H1 (cell line): ENCODE data around the gene HDHD5. TPM values are rescaled to one million over a fixed set of nuclear protein-coding genes. Genes with fewer than 3 reads are reported as not detected.
A peak's percentile ranks its signal among the peaks of the same experiment; 100 is the strongest.

Experiments used
- CTCF ChIA-PET: fragments of 300-600 bp; sonication (Branson Sonifier 250); formaldehyde crosslinking; loops from one replicate; lab custom pipeline; 2021; ENCODE audit not compliant: partially characterized antibody; lab: Charles Lee
- POLR2A ChIA-PET: fragments of 300-600 bp; sonication (Branson Sonifier 250); formaldehyde crosslinking; loops from one replicate; lab custom pipeline; 2021; ENCODE audit warnings: inconsistent platforms; ENCODE audit not compliant: partially characterized antibody; lab: Charles Lee
- DNase-seq, 2 experiments: peaks; one replicate each; pipeline versions ENCODE4 v3.0.0 to v3.0.0-alpha.2; 2010 to 2022; ENCODE audit warnings: low spot score in 2 of 2, low read depth in 1 of 2, mixed read lengths in 1 of 2
- FAIRE-seq: peaks from 2 replicates; lab custom pipeline; 2011; peaks lifted over from hg19 to GRCh38; lab: Jason Lieb, UNC
- H2AFZ ChIP-seq: 2 replicates; pipeline ENCODE4 v1.8.1; 2012; ENCODE audit warnings: low read length, inconsistent platforms
- H2AK5ac ChIP-seq: 2 replicates; pipeline ENCODE4 v1.6.1; 2013; ENCODE audit warnings: low read depth, low read length
- H2BK120ac ChIP-seq: replicated peaks from 2 replicates; pipeline ENCODE3; 2013; ENCODE audit warnings: low read depth, low read length, inconsistent platforms
- H2BK12ac ChIP-seq: 2 replicates; pipeline ENCODE4 v1.6.1; 2013; ENCODE audit warnings: low read depth, low read length
- H2BK15ac ChIP-seq: 2 replicates; pipeline ENCODE4 v1.6.1; 2013; ENCODE audit warnings: low read length
- H2BK20ac ChIP-seq: 2 replicates; pipeline ENCODE4 v1.6.1; 2013; ENCODE audit warnings: low read length
- H2BK5ac ChIP-seq: 2 replicates; pipeline ENCODE4 v1.6.1; 2013; ENCODE audit warnings: low read depth, low read length
- H3K14ac ChIP-seq: 2 replicates; pipeline ENCODE4 v1.6.1; 2013; ENCODE audit warnings: inconsistent platforms; ENCODE audit not compliant: insufficient read length
- H3K18ac ChIP-seq: 2 replicates; pipeline ENCODE4 v1.6.1; 2013; ENCODE audit warnings: low read length; ENCODE audit errors: extremely low read depth
- H3K23ac ChIP-seq: 2 replicates; pipeline ENCODE4 v1.6.1; 2013; ENCODE audit warnings: inconsistent platforms; ENCODE audit not compliant: insufficient read length
- H3K23me2 ChIP-seq: 2 replicates; pipeline ENCODE4 v1.6.1; 2013; ENCODE audit warnings: low read depth, low read length
- H3K27ac ChIP-seq: 2 replicates; pipeline ENCODE4 v1.6.1; 2011; ENCODE audit warnings: low read depth, low read length, inconsistent platforms
- H3K27me3 ChIP-seq, 4 experiments: replicated peaks in 1 of 4; 1 replicate in 1 of 4; 2 replicates in 3 of 4; pipeline versions ENCODE4 v1.6.1 to v1.8.1; 2011 to 2013; ENCODE audit warnings: low read length in 3 of 4, mild to moderate bottlenecking in 3 of 4, inconsistent platforms in 2 of 4, mixed read lengths in 2 of 4, moderate library complexity in 1 of 4; ENCODE audit not compliant: control insufficient read depth in 3 of 4, insufficient read depth in 3 of 4; ENCODE audit errors: extremely low read depth in 1 of 4
- H3K36me3 ChIP-seq, 4 experiments: 2 replicates each; pipeline versions ENCODE4 v1.6.1 to v1.8.1; 2011 to 2013; ENCODE audit warnings: mild to moderate bottlenecking in 4 of 4, low read length in 3 of 4, moderate library complexity in 2 of 4, control low read depth in 1 of 4, inconsistent platforms in 1 of 4; ENCODE audit not compliant: insufficient read depth in 4 of 4, control insufficient read depth in 2 of 4
- H3K4ac ChIP-seq: replicated peaks from 2 replicates; pipeline ENCODE3; 2013; ENCODE audit warnings: low read length, low read depth, mixed read lengths, inconsistent platforms; ENCODE audit not compliant: insufficient read length
- H3K4me1 ChIP-seq, 4 experiments: replicated peaks in 1 of 4; 1 replicate in 1 of 4; 2 replicates in 3 of 4; pipeline versions ENCODE4 v1.6.1 to v1.8.1; 2011 to 2013; ENCODE audit warnings: low read length in 3 of 4, inconsistent platforms in 2 of 4, mixed read lengths in 1 of 4; ENCODE audit not compliant: insufficient read depth in 4 of 4, control insufficient read depth in 3 of 4
- H3K4me2 ChIP-seq, 2 experiments: 2 replicates each; pipeline versions ENCODE4 v1.6.1 to v1.8.1; 2011 to 2013; ENCODE audit warnings: low read depth in 2 of 2, low read length in 2 of 2, control low read depth in 1 of 2, inconsistent platforms in 1 of 2, mild to moderate bottlenecking in 1 of 2; ENCODE audit not compliant: insufficient read depth in 1 of 2
- H3K4me3 ChIP-seq, 4 experiments: fragments of 200-600, 300-600 bp in 1 of 4; sonication (generic), shearing (Covaris generic), sonication (Bioruptor Twin) in 1 of 4; 2 replicates each; pipeline versions ENCODE4 v1.5.1 to v1.8.1; 2011 to 2016; ENCODE audit warnings: low read length in 4 of 4, low read depth in 3 of 4, control low read depth in 2 of 4, inconsistent platforms in 2 of 4, mild to moderate bottlenecking in 2 of 4, mixed read lengths in 1 of 4, moderate library complexity in 1 of 4; ENCODE audit not compliant: insufficient read depth in 2 of 4; ENCODE audit errors: extremely low read depth in 1 of 4
- H3K56ac ChIP-seq: replicated peaks from 2 replicates; pipeline ENCODE3; 2013; ENCODE audit warnings: low read depth, mild to moderate bottlenecking, mixed read lengths, low read length, inconsistent platforms; ENCODE audit not compliant: insufficient read length
- H3K79me1 ChIP-seq: 2 replicates; pipeline ENCODE4 v1.6.1; 2013; ENCODE audit warnings: low read depth, low read length, control low read depth
- H3K79me2 ChIP-seq, 2 experiments: 2 replicates each; pipeline versions ENCODE4 v1.6.1 to v1.8.1; 2012 to 2013; ENCODE audit warnings: low read length in 2 of 2, mild to moderate bottlenecking in 2 of 2, inconsistent platforms in 1 of 2; ENCODE audit not compliant: insufficient read depth in 2 of 2, control insufficient read depth in 1 of 2
- H3K9ac ChIP-seq, 4 experiments: replicated peaks in 1 of 4; 1 replicate in 1 of 4; 2 replicates in 3 of 4; pipeline versions ENCODE4 v1.6.1 to v1.8.1; 2011 to 2013; ENCODE audit warnings: low read depth in 3 of 4, low read length in 3 of 4, control low read depth in 2 of 4, mild to moderate bottlenecking in 2 of 4, moderate library complexity in 2 of 4, inconsistent platforms in 1 of 4; ENCODE audit errors: extremely low read depth in 1 of 4
- H3K9me3 ChIP-seq, 2 experiments: 2 replicates each; pipeline versions ENCODE4 v1.6.1 to v1.8.1; 2012 to 2013; ENCODE audit warnings: mild to moderate bottlenecking in 2 of 2, moderate library complexity in 2 of 2, control low read depth in 1 of 2, inconsistent platforms in 1 of 2, low read depth in 1 of 2, low read length in 1 of 2, mixed read lengths in 1 of 2; ENCODE audit not compliant: insufficient read depth in 2 of 2
- H4K20me1 ChIP-seq, 2 experiments: replicated peaks in 1 of 2; 2 replicates each; pipeline versions ENCODE3 to v1.8.1; 2011 to 2013; ENCODE audit warnings: inconsistent platforms in 2 of 2, low read length in 2 of 2, mild to moderate bottlenecking in 1 of 2; ENCODE audit not compliant: insufficient read depth in 2 of 2, control insufficient read depth in 1 of 2
- H4K5ac ChIP-seq: 2 replicates; pipeline ENCODE4 v1.6.1; 2013; ENCODE audit warnings: low read length, low read depth, mixed read lengths, inconsistent platforms; ENCODE audit not compliant: insufficient read length
- H4K8ac ChIP-seq: 2 replicates; pipeline ENCODE4 v1.8.0; 2013; ENCODE audit warnings: mild to moderate bottlenecking, moderate library complexity, low read length, inconsistent platforms; ENCODE audit not compliant: insufficient read depth; ENCODE audit errors: extremely low read depth
- H4K91ac ChIP-seq: replicated peaks from 2 replicates; pipeline ENCODE3; 2013; ENCODE audit warnings: low read length, mixed read lengths, inconsistent platforms; ENCODE audit not compliant: insufficient read length
- CBX8 ChIP-seq: fragments of 300-800, 300-1000 bp; sonication (generic); IDR thresholded peaks from 2 replicates; pipeline ENCODE4 v1.7.1; 2016; ENCODE audit warnings: low read depth, low read length, borderline replicate concordance
- CHD2 ChIP-seq: IDR thresholded peaks from 2 replicates; pipeline ENCODE4 v1.6.1; 2012; ENCODE audit warnings: low read length, improper control_type of control experiment
- EGR1 ChIP-seq: IDR thresholded peaks from 2 replicates; pipeline ENCODE4 v1.6.1; 2011; ENCODE audit warnings: low read depth, low read length, borderline replicate concordance
- HDAC2 ChIP-seq, 2 experiments: fragments of 300-600 bp in 1 of 2; sonication (generic) in 1 of 2; IDR thresholded peaks; 2 replicates each; pipeline ENCODE4 v1.6.1; 2011 to 2012; ENCODE audit warnings: low read depth in 2 of 2, low read length in 2 of 2, mild to moderate bottlenecking in 2 of 2, moderate library complexity in 2 of 2, borderline replicate concordance in 1 of 2, inconsistent platforms in 1 of 2
- JUN ChIP-seq: IDR thresholded peaks from 2 replicates; pipeline ENCODE4 v1.6.1; 2011; ENCODE audit warnings: low read depth, mild to moderate bottlenecking, improper control_type of control experiment, low read length
- POLR2A ChIP-seq, 2 experiments: IDR thresholded peaks; 1 replicate in 1 of 2; 2 replicates in 1 of 2; pipeline ENCODE4 v1.6.1; 2011; ENCODE audit warnings: low read depth in 2 of 2, low read length in 2 of 2, mild to moderate bottlenecking in 2 of 2; ENCODE audit errors: control extremely low read depth in 1 of 2
- POLR2AphosphoS5 ChIP-seq: IDR thresholded peaks from 2 replicates; pipeline ENCODE4 v1.6.1; 2011; ENCODE audit warnings: low read depth, low read length
- POU5F1 ChIP-seq: IDR thresholded peaks from 2 replicates; pipeline ENCODE4 v1.6.1; 2011; ENCODE audit warnings: low read depth, mild to moderate bottlenecking, low read length, moderate library complexity
- RFX5 ChIP-seq: IDR thresholded peaks from 2 replicates; pipeline ENCODE4 v1.6.1; 2011; ENCODE audit warnings: low read depth, low read length, improper control_type of control experiment, borderline replicate concordance
- RXRA ChIP-seq: IDR thresholded peaks from 2 replicates; pipeline ENCODE4 v1.6.1; 2011; ENCODE audit warnings: low read depth, mild to moderate bottlenecking, low read length, moderate library complexity; ENCODE audit not compliant: insufficient read depth
- SIX5 ChIP-seq: IDR thresholded peaks from 2 replicates; pipeline ENCODE4 v1.6.1; 2011; ENCODE audit warnings: mild to moderate bottlenecking, low read depth, low read length
- TAF1 ChIP-seq: IDR thresholded peaks from 2 replicates; pipeline ENCODE4 v1.6.1; 2011; ENCODE audit warnings: mild to moderate bottlenecking, low read depth, low read length
- TEAD4 ChIP-seq: IDR thresholded peaks from 2 replicates; pipeline ENCODE4 v1.6.1; 2012; ENCODE audit warnings: low read depth, low read length, inconsistent platforms, mixed read lengths
- WGBS, 2 experiments: shearing (Covaris generic) in 1 of 2; methylation state at CpG; one replicate each; pipeline versions ENCODE4 v1.1.6 to v1.1.7; 2013 to 2015; ENCODE audit warnings: low lambda C conversion rate in 2 of 2, mixed read lengths in 2 of 2, inconsistent platforms in 1 of 2, low coverage in 1 of 2, missing lambda C conversion rate in 1 of 2; ENCODE audit not compliant: insufficient replicate concordance in 2 of 2, insufficient coverage in 1 of 2, insufficient read length in 1 of 2; ENCODE audit errors: extremely low coverage in 1 of 2, missing lambda C conversion rate in 1 of 2; 5-methylcytosine and 5-hydroxymethylcytosine counted together
- polyA plus RNA-seq, 7 experiments: library from polyadenylated mRNA; depleted of rRNA in 3 of 7; stranded (reverse) in 5 of 7; unstranded in 2 of 7; fragments of >200 nt in 5 of 7; fragments of 200-250 nt in 2 of 7; gene quantifications; 1 replicate in 5 of 7; 2 replicates in 1 of 7; 4 replicates in 1 of 7; pipeline versions ENCODE4 v1.2.1 to v1.2.3, GENCODE V29; 2011 to 2013; ENCODE audit warnings: missing spikeins in 2 of 7, mixed read lengths in 2 of 7
- total RNA-seq: library from RNA; stranded (reverse); fragmentation: NEBNext Ultra II Directional; extraction: Animal tissue kit (Norgen Biotek cat#: 25700); gene quantifications from 2 replicates; pipeline ENCODE4 v1.2.1, GENCODE V29; 2021
- TF ChIP-seq, protein P1 (sequence below): IDR thresholded peaks from 2 replicates; pipeline ENCODE4 v1.6.1; 2012; ENCODE audit warnings: inconsistent platforms

HDHD5 gene
- total and polyA plus RNA-seq, 2 of the 8 experiments (the other 6 are each of a cell fraction or from before 2014, with no cell fraction given) = 68.3 to 123 TPM

DNA sequence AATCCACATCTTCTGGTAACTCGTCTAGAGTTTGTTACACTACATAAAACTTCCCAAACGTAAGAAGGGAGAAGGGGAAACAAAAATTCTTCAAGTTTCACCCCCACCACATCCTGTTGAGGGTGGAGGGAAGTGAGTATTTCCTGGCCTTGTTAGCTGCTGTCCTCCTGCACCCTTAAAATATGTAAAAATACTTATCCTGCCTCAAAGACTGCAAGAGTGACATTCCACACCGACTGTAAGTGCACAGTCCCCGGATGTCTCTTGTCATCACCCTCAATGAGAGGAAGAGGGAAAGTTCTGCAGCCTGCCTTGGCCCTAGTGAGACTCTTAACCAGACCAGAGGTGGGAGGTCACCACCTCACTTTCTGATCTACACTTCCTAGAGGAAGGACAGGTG lies 41.2 kb downstream of the HDHD5 start:
- Histone ChIP-seq H3K9ac (no peak overlapping the region), H3K79me2 (no peaks in the 10 kb centered on the region), H3K23me2 (peaks cover 6% of the 10 kb centered on the region; the same call in 1 of the 2 replicates), H4K5ac (no peak overlapping the region), H3K14ac (no peak overlapping the region), H3K79me1 (0 out of 2 replicates have a peak, but pooled peaks cover 4% of the 10 kb centered on the region), H3K4me3 (no peak overlapping the region), H3K36me3 (no peaks in the 10 kb centered on the region), H2AK5ac (no peak overlapping the region), H2BK15ac (no peak overlapping the region), H4K8ac (no peak overlapping the region), H4K20me1 (peaks cover 2 to 7% of the 10 kb centered on the region in 2 experiments), H2BK120ac (peak overlapping the region; percentile 21), H3K23ac (no peak overlapping the region), H4K91ac (peak overlapping the region; percentile 29), H3K56ac (no peak overlapping the region), H3K4me1 (peaks cover 4 to 17% (median 12%) of the 10 kb centered on the region in 4 experiments), H2BK12ac (0 out of 2 replicates have a peak overlapping the region, but pooled peaks have one; percentile 17), H2AFZ (no peak overlapping the region), H3K4ac (no peak overlapping the region), H3K18ac (no peak overlapping the region), H3K27me3 (peaks cover 0 to 4% (median 4%) of the 10 kb centered on the region in 4 experiments; a peak in 4 of 7 replicates), H3K4me2 (no peak overlapping the region), H3K9me3 (no peaks in the 10 kb centered on the region), H3K27ac (no peak overlapping the region), H2BK5ac (no peak overlapping the region), H2BK20ac (0 out of 2 replicates have a peak overlapping the region, but pooled peaks have one; percentile 32)
- CTCF ChIA-PET = interaction anchor here (0.9 to 5.9 kb wide), 4 partner anchors 11 to 55 kb away, joined by 4 to 29 read pairs (median 16); no protein-coding TSS in a partner anchor
- FAIRE-seq (no peak), DNase-seq (no peak)
- POLR2A ChIA-PET = interaction anchor here (1.1 kb wide), 1 partner anchor 17 kb away, joined by 3 read pairs; no protein-coding TSS in a partner anchor
- 81% methylated on average over 4 of the region's 4 CpGs; no CpG with 5 or more reads in 1 of the 2 experiments for WGBS, 2 experiments
- TF ChIP-seq POLR2AphosphoS5 (no peak), POU5F1 (no peak), TAF1 (no peak), TEAD4 (no peak), HDAC2 (IDR thresholded peaks at IDR 0.05; ENCODE audit: borderline replicate concordance in 1 of 2, low read depth in 2 of 2, low read length in 2 of 2) (no peak), JUN (no peak), EGR1 (no peak), SIX5 (no peak), RXRA (no peak), CBX8 (no peak), CHD2 (no peak), POLR2A (IDR thresholded peaks at IDR 0.05; ENCODE audit: control extremely low read depth in 1 of 2, low read depth in 2 of 2, low read length in 2 of 2) (no peak), RFX5 (no peak)
- TF ChIP-seq, protein P1, sequence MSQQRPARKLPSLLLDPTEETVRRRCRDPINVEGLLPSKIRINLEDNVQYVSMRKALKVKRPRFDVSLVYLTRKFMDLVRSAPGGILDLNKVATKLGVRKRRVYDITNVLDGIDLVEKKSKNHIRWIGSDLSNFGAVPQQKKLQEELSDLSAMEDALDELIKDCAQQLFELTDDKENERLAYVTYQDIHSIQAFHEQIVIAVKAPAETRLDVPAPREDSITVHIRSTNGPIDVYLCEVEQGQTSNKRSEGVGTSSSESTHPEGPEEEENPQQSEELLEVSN = no peak
